Neural cell (in vitro differentiated cells): ENCODE results near the gene INPP4B. TPM values are rescaled to one million over a fixed set of nuclear protein-coding genes. Genes with fewer than 3 reads are reported as not detected.

Source experiments
- H2AFZ ChIP-seq: fragments of 200-600, 300-800 bp; sonication (generic), shearing (Covaris generic); 2 replicates; pipeline ENCODE4 v1.6.0; 2014; ENCODE audit warnings: low read depth, mild to moderate bottlenecking, antibody characterized with exemption, low read length, moderate library complexity
- H3F3A ChIP-seq: fragments of 200-600 bp; shearing (Covaris generic); 2 replicates; pipeline ENCODE4 v1.6.1; 2016; ENCODE audit warnings: mild to moderate bottlenecking, moderate library complexity, mixed read lengths, antibody characterized with exemption, low read length; ENCODE audit not compliant: insufficient read depth, poor library complexity, severe bottlenecking
- H3K27ac ChIP-seq: fragments of 200-600, 300-800 bp; sonication (generic), shearing (Covaris generic); 2 replicates; pipeline ENCODE4 v1.5.1; 2014; ENCODE audit warnings: mild to moderate bottlenecking, low read length, moderate library complexity
- H3K27me3 ChIP-seq: fragments of 300-800, 200-600 bp; sonication (generic), shearing (Covaris generic); 2 replicates; pipeline ENCODE4 v1.6.0; 2014; ENCODE audit warnings: mild to moderate bottlenecking, low read depth, low read length, moderate library complexity; ENCODE audit not compliant: insufficient read depth
- H3K36me3 ChIP-seq: fragments of 300-800, 200-600 bp; sonication (generic), shearing (Covaris generic); 2 replicates; pipeline ENCODE4 v1.5.1; 2014; ENCODE audit warnings: mild to moderate bottlenecking, antibody characterized with exemption, low read length, moderate library complexity; ENCODE audit not compliant: insufficient read depth
- H3K4me2 ChIP-seq: fragments of 300-800, 200-600 bp; sonication (generic), shearing (Covaris generic); 2 replicates; pipeline ENCODE4 v1.6.0; 2014; ENCODE audit warnings: mild to moderate bottlenecking, low read length
- H3K4me3 ChIP-seq: fragments of 300-800, 200-600 bp; sonication (generic), shearing (Covaris generic); 2 replicates; pipeline ENCODE4 v1.5.1; 2014; ENCODE audit warnings: mild to moderate bottlenecking, low read length, moderate library complexity
- H3K79me2 ChIP-seq: fragments of 200-600 bp; shearing (Covaris generic); replicated peaks from 2 replicates; pipeline ENCODE4 v1.6.0; 2014; ENCODE audit warnings: mild to moderate bottlenecking, low read length, moderate library complexity; ENCODE audit not compliant: insufficient read depth
- H3K9ac ChIP-seq: fragments of 300-800, 200-600 bp; sonication (generic), shearing (Covaris generic); 2 replicates; pipeline ENCODE4 v1.6.1; 2016; ENCODE audit warnings: mild to moderate bottlenecking, low read length, mixed read lengths
- H3K9me2 ChIP-seq: fragments of 200-600 bp; shearing (Covaris generic); 2 replicates; pipeline ENCODE4 v1.6.1; 2016; ENCODE audit warnings: mild to moderate bottlenecking, low read length, mixed read lengths; ENCODE audit not compliant: insufficient read depth
- H3K9me3 ChIP-seq: fragments of 200-600, 300-800 bp; sonication (generic), shearing (Covaris generic); 2 replicates; pipeline ENCODE4 v1.6.1; 2016; ENCODE audit warnings: mild to moderate bottlenecking, mixed run types, low read length, moderate library complexity, mixed read lengths
- H4K20me1 ChIP-seq: fragments of 200-600 bp; shearing (Covaris generic); 2 replicates; pipeline ENCODE4 v1.6.1; 2016; ENCODE audit warnings: mild to moderate bottlenecking, mixed run types; ENCODE audit not compliant: insufficient read depth
- CTCF ChIP-seq: fragments of 450-650 bp; IDR thresholded peaks from 2 replicates; pipeline ENCODE4 v1.5.1; 2014; ENCODE audit warnings: antibody characterized with exemption, mild to moderate bottlenecking, moderate library complexity; ENCODE audit not compliant: poor library complexity, severe bottlenecking
- EP300 ChIP-seq: fragments of 450-650 bp; conservative IDR thresholded peaks from 2 replicates; pipeline ENCODE4 v1.6.1; 2014; ENCODE audit warnings: antibody characterized with exemption, mild to moderate bottlenecking, moderate library complexity; ENCODE audit not compliant: poor library complexity, severe bottlenecking
- EZH2 ChIP-seq: fragments of 200-600, 300-800 bp; shearing (Covaris generic), sonication (generic); IDR thresholded peaks from 2 replicates; pipeline ENCODE4 v1.6.1; 2014; ENCODE audit warnings: antibody characterized with exemption, low read length, borderline replicate concordance, mild to moderate bottlenecking; ENCODE audit not compliant: insufficient read depth, poor library complexity, severe bottlenecking
- MXI1 ChIP-seq: fragments of 450-650 bp; conservative IDR thresholded peaks from 2 replicates; pipeline ENCODE4 v1.6.1; 2014; ENCODE audit warnings: antibody characterized with exemption, mild to moderate bottlenecking; ENCODE audit not compliant: poor library complexity, severe bottlenecking
- POLR2AphosphoS5 ChIP-seq: IDR thresholded peaks from 2 replicates; pipeline ENCODE4 v1.6.1; 2012
- RAD21 ChIP-seq: fragments of 450-650 bp; conservative IDR thresholded peaks from 2 replicates; pipeline ENCODE4 v1.6.1; 2014; ENCODE audit warnings: antibody characterized with exemption, mild to moderate bottlenecking, moderate library complexity
- SMC3 ChIP-seq: fragments of 450-650 bp; conservative IDR thresholded peaks from 2 replicates; pipeline ENCODE4 v1.6.1; 2014; ENCODE audit warnings: antibody characterized with exemption, mild to moderate bottlenecking, moderate library complexity; ENCODE audit not compliant: poor library complexity
- TAF1 ChIP-seq: IDR thresholded peaks from 2 replicates; pipeline ENCODE4 v1.6.1; 2012; ENCODE audit warnings: low read depth
- polyA plus RNA-seq: library from polyadenylated mRNA; depleted of rRNA; stranded (reverse); fragments of >200 nt; gene quantifications from 2 replicates; pipeline ENCODE4 v1.2.3, GENCODE V29; 2014
- TF ChIP-seq, protein P1 (sequence below): IDR thresholded peaks from 2 replicates; pipeline ENCODE4 v1.6.1; 2012; ENCODE audit warnings: borderline replicate concordance

Gene INPP4B
- polyA plus RNA-seq, 1 donor from 2014 or later = 0.30 TPM

GRCh38 chr4:142566243-142566642, 279.9 kb downstream of the INPP4B start:
- Histone ChIP-seq H3K4me3 (no peak overlapping the region), H3K36me3 (no peaks in the 10 kb centered on the region), H4K20me1 (no peaks in the 10 kb centered on the region), H3K9ac (no peak overlapping the region), H3F3A (no peaks in the 10 kb centered on the region), H3K27me3 (no peaks in the 10 kb centered on the region), H3K79me2 (no peaks in the 10 kb centered on the region), H3K9me2 (no peaks in the 10 kb centered on the region), H3K4me2 (no peak overlapping the region), H2AFZ (no peak overlapping the region), H3K9me3 (no peaks in the 10 kb centered on the region), H3K27ac (no peak overlapping the region)
- TF ChIP-seq EZH2 (no peak), MXI1 (no peak), EP300 (no peak), SMC3 (no peak), RAD21 (no peak), POLR2AphosphoS5 (no peak), CTCF (no peak), TAF1 (no peak)
- TF ChIP-seq, protein P1, sequence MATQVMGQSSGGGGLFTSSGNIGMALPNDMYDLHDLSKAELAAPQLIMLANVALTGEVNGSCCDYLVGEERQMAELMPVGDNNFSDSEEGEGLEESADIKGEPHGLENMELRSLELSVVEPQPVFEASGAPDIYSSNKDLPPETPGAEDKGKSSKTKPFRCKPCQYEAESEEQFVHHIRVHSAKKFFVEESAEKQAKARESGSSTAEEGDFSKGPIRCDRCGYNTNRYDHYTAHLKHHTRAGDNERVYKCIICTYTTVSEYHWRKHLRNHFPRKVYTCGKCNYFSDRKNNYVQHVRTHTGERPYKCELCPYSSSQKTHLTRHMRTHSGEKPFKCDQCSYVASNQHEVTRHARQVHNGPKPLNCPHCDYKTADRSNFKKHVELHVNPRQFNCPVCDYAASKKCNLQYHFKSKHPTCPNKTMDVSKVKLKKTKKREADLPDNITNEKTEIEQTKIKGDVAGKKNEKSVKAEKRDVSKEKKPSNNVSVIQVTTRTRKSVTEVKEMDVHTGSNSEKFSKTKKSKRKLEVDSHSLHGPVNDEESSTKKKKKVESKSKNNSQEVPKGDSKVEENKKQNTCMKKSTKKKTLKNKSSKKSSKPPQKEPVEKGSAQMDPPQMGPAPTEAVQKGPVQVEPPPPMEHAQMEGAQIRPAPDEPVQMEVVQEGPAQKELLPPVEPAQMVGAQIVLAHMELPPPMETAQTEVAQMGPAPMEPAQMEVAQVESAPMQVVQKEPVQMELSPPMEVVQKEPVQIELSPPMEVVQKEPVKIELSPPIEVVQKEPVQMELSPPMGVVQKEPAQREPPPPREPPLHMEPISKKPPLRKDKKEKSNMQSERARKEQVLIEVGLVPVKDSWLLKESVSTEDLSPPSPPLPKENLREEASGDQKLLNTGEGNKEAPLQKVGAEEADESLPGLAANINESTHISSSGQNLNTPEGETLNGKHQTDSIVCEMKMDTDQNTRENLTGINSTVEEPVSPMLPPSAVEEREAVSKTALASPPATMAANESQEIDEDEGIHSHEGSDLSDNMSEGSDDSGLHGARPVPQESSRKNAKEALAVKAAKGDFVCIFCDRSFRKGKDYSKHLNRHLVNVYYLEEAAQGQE = no peak

- TF ChIP-seq EZH2 = no peak
- H3K36me3 ChIP-seq = no peaks in the 10 kb centered on the region
- H3K4me3 ChIP-seq = no peak overlapping the region
- H3K27me3 ChIP-seq = no peaks in the 10 kb centered on the region
- H3K27ac ChIP-seq = no peak overlapping the region
- H3K9me2 ChIP-seq = no peaks in the 10 kb centered on the region
- H4K20me1 ChIP-seq = no peaks in the 10 kb centered on the region
- H2AFZ ChIP-seq = no peak overlapping the region
- no peaks in the 10 kb centered on the region for H3F3A ChIP-seq
- H3K9ac ChIP-seq = no peak overlapping the region
- H3K4me2 ChIP-seq = no peak overlapping the region
- no peaks in the 10 kb centered on the region for H3K9me3 ChIP-seq
- H3K79me2 ChIP-seq = no peaks in the 10 kb centered on the region
Measured at GRCh38 chr4:142565771-142566170, 280.3 kb downstream of the INPP4B start.
